ENCODE results near the gene EEF1E1. TPM values are rescaled to one million over a fixed set of nuclear protein-coding genes. Genes with fewer than 3 reads are reported as not detected.

Gene EEF1E1
- total and polyA plus RNA-seq, 2 of the 8 experiments (the other 6 are each of a cell fraction or from before 2014, with no cell fraction given), result 96.8 to 112 TPM

- Histone ChIP-seq H2BK15ac (ENCODE audit: low read length) (no peak overlapping the region), H3K9me3 (ENCODE audit: insufficient read depth in 2 of 2, low read depth in 1 of 2, low read length in 1 of 2) (no peaks in the 10 kb centered on the region), H3K14ac (ENCODE audit: insufficient read length) (no peak overlapping the region), H3K4me1 (replicated peaks in 1 of 4; ENCODE audit: control insufficient read depth in 3 of 4, insufficient read depth in 4 of 4, low read length in 3 of 4) (no peaks in the 10 kb centered on the region), H3K4me3 (ENCODE audit: extremely low read depth in 1 of 4, insufficient read depth in 2 of 4, low read depth in 3 of 4, low read length in 4 of 4) (no peak overlapping the region), H2AK5ac (ENCODE audit: low read depth, low read length) (no peak overlapping the region), H3K23ac (ENCODE audit: insufficient read length) (no peak overlapping the region), H3K56ac (replicated peaks; ENCODE audit: insufficient read length, low read depth, low read length) (no peak overlapping the region), H2BK120ac (replicated peaks; ENCODE audit: low read depth, low read length) (no peak overlapping the region), H3K4ac (replicated peaks; ENCODE audit: insufficient read length, low read depth, low read length) (no peak overlapping the region), H3K23me2 (ENCODE audit: low read depth, low read length) (no peaks in the 10 kb centered on the region), H2BK5ac (ENCODE audit: low read depth, low read length) (no peak overlapping the region), H3K79me2 (ENCODE audit: control insufficient read depth in 1 of 2, insufficient read depth in 2 of 2, low read length in 2 of 2) (no peaks in the 10 kb centered on the region), H4K20me1 (replicated peaks in 1 of 2; ENCODE audit: control insufficient read depth in 1 of 2, insufficient read depth in 2 of 2, low read length in 2 of 2) (no peaks in the 10 kb centered on the region), H3K79me1 (ENCODE audit: low read depth, low read length) (no peaks in the 10 kb centered on the region; the same call in 1 of the 2 replicates), H3K9ac (replicated peaks in 1 of 4; ENCODE audit: extremely low read depth in 1 of 4, low read depth in 3 of 4, low read length in 3 of 4) (no peak overlapping the region), H3K18ac (ENCODE audit: extremely low read depth, low read length) (no peak overlapping the region), H2BK20ac (ENCODE audit: low read length) (no peak overlapping the region), H2AFZ (ENCODE audit: low read length) (no peak overlapping the region), H4K8ac (ENCODE audit: extremely low read depth, insufficient read depth, low read length) (no peak overlapping the region), H3K36me3 (ENCODE audit: control insufficient read depth in 2 of 4, insufficient read depth in 4 of 4, low read length in 3 of 4) (peaks cover 0 to 10% (median 0%) of the 10 kb centered on the region in 4 experiments; a peak in 2 of 8 replicates), H3K4me2 (ENCODE audit: insufficient read depth in 1 of 2, low read depth in 2 of 2, low read length in 2 of 2) (no peak overlapping the region), H4K91ac (replicated peaks; ENCODE audit: insufficient read length, low read length) (no peak overlapping the region), H2BK12ac (ENCODE audit: low read depth, low read length) (no peak overlapping the region), H3K27ac (ENCODE audit: low read depth, low read length) (no peak overlapping the region), H3K27me3 (replicated peaks in 1 of 4; ENCODE audit: control insufficient read depth in 3 of 4, extremely low read depth in 1 of 4, insufficient read depth in 3 of 4, low read length in 3 of 4) (no peaks in the 10 kb centered on the region), H4K5ac (ENCODE audit: insufficient read length, low read depth, low read length) (no peak overlapping the region)
- CTCF ChIA-PET (ENCODE audit: partially characterized antibody), result no interaction called here
- DNase-seq (ENCODE audit: low read depth in 1 of 2, low spot score in 2 of 2), result no peak
- WGBS, 2 experiments (ENCODE audit: extremely low coverage in 1 of 2, insufficient coverage in 1 of 2, insufficient read length in 1 of 2, insufficient replicate concordance in 2 of 2, low coverage in 1 of 2, low lambda C conversion rate in 2 of 2, missing lambda C conversion rate in 1 of 2), result 88% methylated on average over 2 of the region's 2 CpGs; no CpG with 5 or more reads in 1 of the 2 experiments
- POLR2A ChIA-PET (ENCODE audit: partially characterized antibody), result no interaction called here
- no peak for FAIRE-seq
- TF ChIP-seq ZNF274 (IDR thresholded peaks at IDR 0.05; ENCODE audit: borderline replicate concordance, extremely low read depth, low read length) (no peak), RNF2 (IDR thresholded peaks at IDR 0.05; ENCODE audit: borderline replicate concordance, low read depth, low read length, missing control alignments, poor library complexity, severe bottlenecking) (no peak), HDAC2 (IDR thresholded peaks at IDR 0.05; ENCODE audit: borderline replicate concordance in 1 of 2, low read depth in 2 of 2, low read length in 2 of 2) (no peak), CTBP2 (IDR thresholded peaks at IDR 0.05; ENCODE audit: borderline replicate concordance, insufficient read depth, insufficient read length, low read length) (no peak), KDM1A (IDR thresholded peaks at IDR 0.05; ENCODE audit: borderline replicate concordance, low read length) (no peak), JUND (IDR thresholded peaks at IDR 0.05; ENCODE audit: low read length) (no peak), HDAC6 (IDR thresholded peaks at IDR 0.05; ENCODE audit: low read depth, low read length) (no peak), BACH1 (IDR thresholded peaks at IDR 0.05; ENCODE audit: low read length) (no peak), NRF1 (IDR thresholded peaks at IDR 0.05; ENCODE audit: low read depth, low read length) (no peak), SUZ12 (IDR thresholded peaks at IDR 0.05; ENCODE audit: low read length) (no peak), CHD2 (IDR thresholded peaks at IDR 0.05; ENCODE audit: low read length) (no peak), ASH2L (IDR thresholded peaks at IDR 0.05; ENCODE audit: low read length) (no peak), SIX5 (IDR thresholded peaks at IDR 0.05; ENCODE audit: low read depth, low read length) (no peak), CHD1 (IDR thresholded peaks at IDR 0.05; ENCODE audit: low read depth, low read length) (no peak), EGR1 (IDR thresholded peaks at IDR 0.05; ENCODE audit: borderline replicate concordance, low read depth, low read length) (no peak), CEBPB (IDR thresholded peaks at IDR 0.05; ENCODE audit: low read depth, low read length) (no peak)
Observed at GRCh38 chr6:8054276-8054675, 48.1 kb downstream of the EEF1E1 start.
